Measurements from ENCODE around the gene C4BPB.

DNA sequence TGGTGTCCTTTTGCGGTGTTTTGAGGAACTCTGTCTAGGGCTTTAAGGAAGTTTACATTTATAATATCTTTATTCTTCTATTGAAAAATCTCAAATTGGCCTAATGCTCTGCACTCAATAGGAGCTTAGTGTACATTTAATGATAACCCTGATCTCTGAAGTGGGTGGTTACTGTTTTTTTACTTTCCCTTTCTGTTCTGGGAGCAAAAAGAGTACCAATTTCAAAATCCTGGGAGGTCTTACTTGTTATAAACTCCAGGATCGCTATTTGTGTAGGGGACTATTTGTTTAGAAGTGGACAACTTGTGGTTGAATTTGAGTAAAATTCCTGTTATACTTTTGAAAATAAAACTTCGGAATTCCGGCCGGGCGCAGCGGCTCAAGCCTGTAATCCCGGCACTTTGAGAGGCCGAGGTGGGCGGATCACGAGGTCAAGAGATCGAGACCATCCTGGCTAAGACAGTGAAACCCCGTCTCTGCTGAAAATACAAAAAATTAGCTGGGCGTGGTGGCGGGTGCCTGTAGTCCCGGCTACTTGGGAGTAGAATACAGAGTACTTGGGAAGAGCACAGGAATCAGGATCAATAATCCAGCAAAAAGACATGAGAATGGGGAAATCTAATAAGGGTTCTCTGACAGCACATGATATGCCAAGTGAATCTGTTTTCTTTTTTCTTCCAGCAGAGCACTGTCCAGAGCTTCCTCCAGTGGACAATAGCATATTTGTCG, 1.1 kb downstream of the C4BPB start:
- TF ChIP-seq, protein P1, sequence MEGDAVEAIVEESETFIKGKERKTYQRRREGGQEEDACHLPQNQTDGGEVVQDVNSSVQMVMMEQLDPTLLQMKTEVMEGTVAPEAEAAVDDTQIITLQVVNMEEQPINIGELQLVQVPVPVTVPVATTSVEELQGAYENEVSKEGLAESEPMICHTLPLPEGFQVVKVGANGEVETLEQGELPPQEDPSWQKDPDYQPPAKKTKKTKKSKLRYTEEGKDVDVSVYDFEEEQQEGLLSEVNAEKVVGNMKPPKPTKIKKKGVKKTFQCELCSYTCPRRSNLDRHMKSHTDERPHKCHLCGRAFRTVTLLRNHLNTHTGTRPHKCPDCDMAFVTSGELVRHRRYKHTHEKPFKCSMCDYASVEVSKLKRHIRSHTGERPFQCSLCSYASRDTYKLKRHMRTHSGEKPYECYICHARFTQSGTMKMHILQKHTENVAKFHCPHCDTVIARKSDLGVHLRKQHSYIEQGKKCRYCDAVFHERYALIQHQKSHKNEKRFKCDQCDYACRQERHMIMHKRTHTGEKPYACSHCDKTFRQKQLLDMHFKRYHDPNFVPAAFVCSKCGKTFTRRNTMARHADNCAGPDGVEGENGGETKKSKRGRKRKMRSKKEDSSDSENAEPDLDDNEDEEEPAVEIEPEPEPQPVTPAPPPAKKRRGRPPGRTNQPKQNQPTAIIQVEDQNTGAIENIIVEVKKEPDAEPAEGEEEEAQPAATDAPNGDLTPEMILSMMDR (IDR thresholded peaks at IDR 0.05) = no peak
- TF ChIP-seq EP300 (IDR thresholded peaks at IDR 0.05) (no peak), POLR2A (IDR thresholded peaks at IDR 0.05) (no peak), POLR2AphosphoS5 (IDR thresholded peaks at IDR 0.05) (no peak)
